NCI-H82 treated with DMSO at 0.1 percent for 48 hours (cell line): ENCODE data around the gene PRKAG2.
"Not testable (repeated sequence)": the region's sequence is repeated elsewhere in the genome, so short reads cannot be mapped to it uniquely, and the experiment has no call there.

Source experiments
- DNase-seq: peaks from one replicate; lab custom pipeline; 2025; ENCODE audit not compliant: unreplicated experiment; lab: John Stamatoyannopoulos, UW

PRKAG2 gene

GRCh38 chr7:151806204-151806603 is 70.7 kb downstream of the PRKAG2 start:
- no peak for DNase-seq

- DNase-seq = no peak
These were observed 71.7 kb downstream of the PRKAG2 start for GRCh38 chr7:151805191-151805590.

- no peak for DNase-seq
These were observed 72.2 kb downstream of the PRKAG2 start for GRCh38 chr7:151804756-151805155.

GRCh38 chr7:151803841-151804240 is 73.1 kb downstream of the PRKAG2 start:
- no peak for DNase-seq

GRCh38 chr7:151802469-151802846 is 74.5 kb downstream of the PRKAG2 start:
- no peak for DNase-seq

- no peak for DNase-seq
These were observed 75.0 kb downstream of the PRKAG2 start for GRCh38 chr7:151801782-151802468.

GRCh38 chr7:151801291-151801690 is 75.6 kb downstream of the PRKAG2 start:
- DNase-seq = no peak

GRCh38 chr7:151800861-151801260 is 76.1 kb downstream of the PRKAG2 start:
- DNase-seq = no peak

GRCh38 chr7:151800391-151800790 is 76.5 kb downstream of the PRKAG2 start:
- DNase-seq = no peak

- no peak for DNase-seq
These were observed 77.4 kb downstream of the PRKAG2 start for GRCh38 chr7:151799506-151799905.

GRCh38 chr7:151798851-151799448 is 78.0 kb downstream of the PRKAG2 start:
- DNase-seq = no peak

- DNase-seq = not testable (repeated sequence)
These were observed 79.1 kb downstream of the PRKAG2 start for GRCh38 chr7:151797667-151798307.

- no peak for DNase-seq
These were observed 79.9 kb downstream of the PRKAG2 start for GRCh38 chr7:151796871-151797537.

GRCh38 chr7:151796091-151796870 is 80.6 kb downstream of the PRKAG2 start:
- no peak for DNase-seq

- DNase-seq = no peak
These were observed 81.6 kb downstream of the PRKAG2 start for GRCh38 chr7:151795168-151795811.

- DNase-seq = no peak
These were observed 82.3 kb downstream of the PRKAG2 start for GRCh38 chr7:151794508-151795167.

GRCh38 chr7:151793991-151794507 is 82.9 kb downstream of the PRKAG2 start:
- no peak for DNase-seq

- no peak for DNase-seq
These were observed 83.4 kb downstream of the PRKAG2 start for GRCh38 chr7:151793531-151793951.

GRCh38 chr7:151792636-151793035 is 84.3 kb downstream of the PRKAG2 start:
- no peak for DNase-seq

GRCh38 chr7:151792086-151792485 is 84.8 kb downstream of the PRKAG2 start:
- DNase-seq = no peak
